Hematopoietic multipotent progenitor cell treated with erythropoietin and hydrocortisone succinate and interleukin-3 and kit ligand, for 17 days (in vitro differentiated cells): Measurements from ENCODE around the gene INPP5A.
"Not testable (repeated sequence)": the region's sequence is repeated elsewhere in the genome, so short reads cannot be mapped to it uniquely, and the experiment has no call there.

Source experiments
- DNase-seq: peaks from one replicate; pipeline ENCODE4 v3.0.0-alpha.2; 2015; ENCODE audit warnings: low spot score

The INPP5A gene

DNA sequence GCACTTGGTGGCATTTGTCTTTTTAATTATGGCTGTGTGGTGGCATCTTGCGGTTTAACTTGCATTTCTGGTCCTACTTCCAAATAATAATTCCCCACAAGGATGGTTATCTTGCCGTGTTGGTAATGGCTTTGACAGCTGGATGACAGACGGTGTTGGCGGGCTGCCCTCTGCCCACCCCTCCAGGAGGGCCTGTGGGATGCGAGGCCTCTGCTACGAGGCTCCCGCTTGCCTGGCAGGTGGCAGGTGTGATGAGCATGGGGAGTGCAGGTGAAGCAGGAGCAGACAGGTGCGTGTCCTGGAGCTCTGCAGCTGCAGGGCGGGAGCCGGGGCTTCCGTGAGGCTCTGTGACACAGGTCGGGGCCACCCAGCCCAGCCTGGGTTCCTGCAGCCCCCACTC is 11.8 kb downstream of the INPP5A start:
- DNase-seq, result no peak

DNA sequence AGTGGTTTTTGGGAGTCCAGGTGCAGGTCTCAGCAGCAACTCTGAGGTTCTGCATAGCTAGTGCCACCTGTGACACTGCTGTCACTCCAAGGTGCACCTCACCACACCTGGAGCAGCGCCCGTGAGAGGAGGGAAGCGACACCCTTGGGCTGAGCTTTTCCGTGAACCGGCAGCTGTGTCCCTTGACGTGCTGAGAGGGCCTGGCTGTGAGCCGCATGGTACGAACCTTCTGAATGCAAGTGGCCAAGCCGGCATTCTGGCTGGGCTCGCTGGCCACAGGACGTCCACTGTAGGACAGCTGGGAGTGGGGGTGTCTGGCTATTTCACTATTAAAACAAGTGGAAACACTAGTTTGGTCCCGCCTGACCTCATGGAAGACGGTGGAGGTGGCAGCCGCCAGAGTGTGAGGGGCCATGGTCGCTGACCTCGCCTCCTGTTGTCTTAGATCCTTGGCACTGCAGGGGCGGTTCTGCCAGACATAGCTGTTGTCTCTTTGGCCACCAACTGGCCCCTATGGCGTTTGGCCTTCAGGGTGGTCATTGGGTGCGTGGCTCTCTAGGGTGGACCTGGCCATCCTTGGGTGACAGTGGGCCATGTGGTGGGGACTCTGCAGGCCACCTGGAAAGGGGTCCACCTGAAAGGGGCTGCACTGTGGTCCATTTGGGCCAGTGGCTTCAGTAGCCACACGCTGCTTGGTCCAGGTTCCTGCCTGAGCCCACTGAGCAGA is 12.9 kb downstream of the INPP5A start:
- DNase-seq, result no peak

DNA sequence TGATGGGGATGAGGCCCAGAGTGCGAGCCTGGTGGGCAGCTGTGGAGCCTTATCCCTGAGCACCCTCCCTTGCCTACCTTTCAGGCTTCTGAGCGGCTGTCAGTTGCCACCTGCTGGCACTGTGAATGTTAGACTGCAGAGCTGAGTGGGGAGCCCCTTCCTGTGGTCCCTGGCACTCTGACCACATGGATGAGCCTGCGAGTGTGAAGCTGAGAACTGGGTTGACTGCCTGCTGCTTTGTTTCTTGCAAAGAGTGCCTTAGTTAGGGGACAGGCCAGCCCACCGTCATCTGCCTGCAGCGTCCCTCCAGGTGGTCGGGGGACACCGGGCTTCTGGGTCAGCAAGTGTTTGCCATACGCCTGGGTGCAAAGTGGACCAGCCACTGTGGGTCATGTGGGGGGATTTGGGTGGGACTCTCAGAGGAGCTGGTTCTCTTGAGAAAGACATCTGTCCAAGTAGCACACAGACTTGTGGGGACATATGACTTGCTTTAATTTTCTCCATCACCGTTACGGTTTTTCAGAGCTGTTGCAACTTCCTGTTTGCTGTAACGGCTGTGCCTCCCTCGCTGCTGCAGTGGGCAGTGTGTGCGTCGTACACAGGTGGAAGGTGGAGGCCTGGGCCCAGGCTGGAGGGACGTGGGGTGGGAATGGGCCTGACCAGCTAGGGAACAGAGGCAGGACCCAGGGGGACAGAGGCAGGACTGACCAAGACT is 13.7 kb downstream of the INPP5A start:
- DNase-seq, result no peak

DNA sequence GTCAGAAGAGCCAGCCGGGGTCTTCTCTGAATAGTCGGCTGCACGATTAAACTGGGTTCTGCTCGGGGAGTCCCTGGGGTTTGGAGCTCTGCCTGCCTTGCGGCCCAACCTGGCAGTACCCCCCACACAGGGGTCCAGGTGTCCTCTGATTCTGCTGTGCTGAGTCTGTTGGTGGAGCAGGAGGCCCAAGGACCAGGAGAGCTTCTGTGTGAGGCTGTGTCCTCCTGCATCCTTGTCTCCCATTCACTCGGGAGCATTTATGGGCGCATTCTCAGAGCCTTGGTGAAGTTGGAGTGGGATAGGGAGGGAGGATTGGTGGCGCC is 14.2 kb downstream of the INPP5A start:
- no peak for DNase-seq

DNA sequence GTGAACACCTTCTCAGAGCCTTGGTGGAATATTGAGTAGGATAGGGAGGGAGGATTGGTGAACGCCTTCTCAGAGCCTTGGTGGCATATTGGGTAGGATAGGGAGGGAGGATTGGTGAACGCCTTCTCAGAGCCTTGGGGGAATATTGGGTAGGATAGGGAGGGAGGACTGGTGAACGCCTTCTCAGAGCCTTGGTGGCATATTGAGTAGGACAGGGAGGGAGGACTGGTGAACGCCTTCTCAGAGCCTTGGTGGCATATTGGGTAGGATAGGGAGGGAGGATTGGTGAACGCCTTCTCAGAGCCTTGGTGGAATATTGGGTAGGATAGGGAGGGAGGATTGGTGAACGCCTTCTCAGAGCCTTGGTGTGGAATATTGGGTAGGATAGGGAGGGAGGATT is 15.0 kb downstream of the INPP5A start:
- not testable (repeated sequence) for DNase-seq

DNA sequence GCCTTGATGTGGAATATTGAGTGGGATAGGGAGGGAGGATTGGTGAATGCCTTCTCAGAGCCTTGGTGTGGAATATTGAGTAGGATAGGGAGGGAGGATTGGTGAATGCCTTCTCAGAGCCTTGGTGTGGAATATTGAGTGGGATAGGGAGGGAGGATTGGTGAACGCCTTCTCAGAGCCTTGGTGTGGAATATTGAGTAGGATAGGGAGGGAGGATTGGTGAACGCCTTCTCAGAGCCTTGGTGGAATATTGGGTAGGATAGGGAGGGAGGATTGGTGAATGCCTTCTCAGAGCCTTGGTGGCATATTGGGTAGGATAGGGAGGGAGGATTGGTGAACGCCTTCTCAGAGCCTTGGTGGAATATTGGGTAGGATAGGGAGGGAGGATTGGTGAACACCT is 16.0 kb downstream of the INPP5A start:
- not testable (repeated sequence) for DNase-seq

DNA sequence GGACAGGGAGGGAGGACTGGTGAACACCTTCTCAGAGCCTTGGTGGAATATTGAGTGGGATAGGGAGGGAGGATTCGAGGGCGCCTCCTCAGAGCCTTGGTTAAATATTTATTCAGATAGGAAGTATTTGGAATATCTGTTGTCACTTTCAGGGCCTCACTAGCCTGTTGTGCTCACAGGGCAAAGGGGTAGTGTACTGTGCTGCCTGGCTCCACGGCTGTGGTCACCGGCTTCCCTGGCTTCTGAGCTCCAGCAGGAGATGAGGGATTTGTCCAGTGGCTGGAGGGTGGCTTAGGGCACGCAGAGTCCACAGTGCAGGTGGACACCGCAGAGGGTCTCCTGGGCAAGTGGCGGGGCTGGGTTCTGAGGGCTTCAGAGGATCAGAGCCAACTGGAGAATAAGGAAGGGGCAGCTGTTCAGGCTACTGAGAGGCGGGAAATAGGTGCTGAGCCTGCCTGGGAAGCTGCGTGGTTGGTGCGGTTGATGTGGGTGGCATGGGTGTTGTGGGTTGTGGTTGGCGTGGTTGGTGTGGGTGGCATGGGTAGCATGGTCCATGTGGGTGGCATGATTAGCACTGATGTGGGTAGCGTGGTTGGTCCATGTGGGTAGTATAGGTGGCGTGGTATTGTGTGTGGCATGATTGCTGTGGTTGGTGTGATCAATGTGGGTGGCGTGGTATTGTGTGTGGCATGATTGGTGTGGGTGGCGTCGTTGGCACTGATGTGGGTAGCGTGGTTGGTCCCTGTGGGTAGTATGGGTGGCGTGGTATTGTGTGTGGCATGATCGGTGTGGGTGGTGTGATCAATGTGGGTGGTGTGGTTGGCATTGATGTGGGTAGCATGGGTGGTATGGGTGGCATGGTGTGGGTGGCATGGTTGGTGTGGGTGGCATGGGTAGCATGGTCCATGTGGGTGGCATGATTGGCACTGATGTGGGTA is 16.7 kb downstream of the INPP5A start:
- DNase-seq, result no peak

DNA sequence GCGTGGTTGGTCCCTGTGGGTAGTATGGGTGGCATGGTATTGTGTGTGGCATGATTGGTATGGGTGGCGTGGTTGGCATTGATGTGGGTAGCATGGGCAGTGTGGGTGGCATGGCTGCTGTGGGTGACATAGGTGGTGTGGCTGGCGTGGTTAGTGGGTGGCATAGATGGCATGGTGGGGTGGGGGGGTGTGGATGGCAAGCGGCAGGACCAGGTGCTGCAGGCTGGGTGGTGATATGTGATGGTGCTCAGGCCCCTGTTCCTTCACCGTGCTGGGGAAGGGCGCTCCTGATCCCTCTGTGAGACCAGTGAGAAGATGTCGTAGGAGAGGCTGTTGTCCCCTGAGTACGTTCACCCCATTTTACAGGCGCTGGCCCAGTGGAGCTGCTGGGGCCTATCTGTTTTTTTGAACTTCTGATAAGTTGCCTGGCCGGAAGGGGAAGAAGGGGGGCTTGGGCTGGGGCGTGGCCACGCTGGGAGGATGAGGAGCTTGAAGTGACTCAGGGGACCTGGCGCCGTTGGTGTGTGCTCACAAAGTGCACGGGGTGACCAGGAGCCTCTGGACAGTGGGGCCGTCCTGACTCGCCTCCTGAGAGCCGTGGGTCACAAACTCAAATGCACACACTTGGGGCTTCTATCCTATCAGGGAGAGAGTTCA is 17.5 kb downstream of the INPP5A start:
- DNase-seq, result no peak

DNA sequence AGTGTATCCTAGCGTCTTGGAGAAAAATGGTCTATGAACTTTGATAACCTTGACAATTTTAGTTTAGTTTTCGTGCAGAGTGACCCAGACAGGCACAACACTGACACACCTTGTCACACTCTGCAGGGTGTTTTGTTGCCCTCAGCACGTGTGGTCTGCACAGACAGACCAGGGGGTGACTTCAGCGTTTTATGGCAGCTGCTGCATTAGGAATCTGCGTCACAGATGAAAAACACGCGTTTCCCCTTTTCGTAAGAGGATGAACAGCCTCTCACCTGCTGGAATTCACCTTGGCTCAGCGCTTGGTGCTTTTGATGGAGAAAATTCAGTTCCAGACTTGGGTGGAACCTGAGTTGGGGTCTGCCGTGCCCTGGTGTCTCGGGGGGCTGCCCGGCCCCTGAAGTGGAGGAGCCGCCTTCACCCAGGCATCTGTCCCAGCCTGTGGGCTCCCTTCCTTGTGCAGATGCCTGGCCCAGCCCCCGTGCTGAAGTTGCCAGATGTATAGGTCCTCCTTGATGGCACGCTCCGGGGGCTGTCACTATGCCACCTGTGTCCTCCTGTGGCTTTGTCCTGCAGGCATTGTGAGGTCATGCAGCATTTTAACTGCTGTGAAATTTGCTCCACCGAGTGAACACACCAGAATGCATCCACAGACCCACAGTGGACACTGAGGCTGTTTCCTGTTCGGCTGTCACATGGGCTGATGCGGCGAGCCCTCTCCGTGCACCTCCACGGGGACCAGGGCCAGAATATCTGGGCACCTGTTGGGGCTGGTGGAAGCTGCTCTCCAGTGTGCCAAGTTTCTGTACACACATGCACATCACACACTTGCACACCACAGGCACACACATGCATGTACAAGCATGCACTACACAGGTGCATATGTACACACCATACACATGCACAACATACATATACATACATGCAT is 18.3 kb downstream of the INPP5A start:
- DNase-seq, result no peak

DNA sequence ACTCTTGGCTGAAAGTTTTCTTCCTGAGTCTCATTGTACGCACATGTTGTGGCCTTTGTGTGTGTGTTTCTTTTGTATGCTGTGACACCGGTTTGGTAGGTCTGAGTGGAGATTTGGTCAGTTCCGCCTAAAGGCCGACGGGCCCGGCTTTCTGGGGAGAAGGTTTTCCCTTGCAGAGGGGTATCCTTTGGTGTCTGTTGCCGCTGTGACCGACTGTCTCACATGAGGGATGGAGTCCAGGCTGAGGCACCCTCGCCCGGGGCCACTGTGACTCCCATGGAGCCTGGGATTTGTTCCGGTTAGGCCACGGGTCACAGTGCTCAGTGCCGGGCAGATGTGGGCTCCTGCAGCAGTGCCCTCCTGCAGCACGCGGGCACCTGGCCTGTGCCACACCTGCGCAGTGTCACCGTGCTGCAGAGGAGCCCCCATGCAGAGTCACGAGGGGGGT is 19.4 kb downstream of the INPP5A start:
- no peak for DNase-seq

DNA sequence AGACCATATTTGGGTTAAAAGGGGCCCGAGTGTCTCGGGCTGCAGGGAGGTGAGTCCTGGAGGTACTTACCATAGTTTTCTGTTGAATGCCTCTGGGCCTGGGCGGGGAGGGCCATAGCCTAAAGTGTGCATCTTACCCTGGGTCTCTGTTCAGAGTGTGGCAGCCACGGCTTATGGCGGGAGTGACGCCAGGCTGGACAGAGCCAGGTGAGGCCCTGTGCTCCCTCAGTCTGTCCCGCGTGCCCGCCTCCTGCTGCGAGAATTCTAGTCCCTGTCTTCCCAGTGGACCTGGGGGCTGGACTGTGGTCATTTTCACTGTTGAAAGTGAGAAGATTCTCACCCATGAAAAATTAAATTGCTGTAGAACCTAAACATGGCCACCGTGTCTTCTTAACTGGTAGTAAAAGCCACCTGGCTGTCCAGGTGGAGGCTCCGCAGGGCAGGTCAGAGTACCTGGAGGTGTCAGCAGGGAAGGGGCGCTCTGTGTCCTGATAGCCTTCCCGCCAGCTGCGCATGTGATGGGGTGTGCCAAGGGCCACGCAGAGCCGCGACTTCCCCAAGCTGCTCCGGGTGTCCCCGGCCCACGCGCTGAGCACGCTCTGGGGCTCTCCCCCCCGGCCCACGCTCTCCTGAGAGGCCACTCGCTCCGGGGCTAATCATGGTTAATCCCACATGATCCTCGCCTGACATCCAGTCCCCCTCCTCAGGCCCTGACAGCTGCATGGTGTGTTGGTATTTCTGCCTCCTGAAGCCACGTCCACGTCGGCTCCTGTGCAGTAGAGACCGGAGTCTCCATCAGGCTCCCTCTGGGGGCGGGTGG is 20.3 kb downstream of the INPP5A start:
- no peak for DNase-seq

DNA sequence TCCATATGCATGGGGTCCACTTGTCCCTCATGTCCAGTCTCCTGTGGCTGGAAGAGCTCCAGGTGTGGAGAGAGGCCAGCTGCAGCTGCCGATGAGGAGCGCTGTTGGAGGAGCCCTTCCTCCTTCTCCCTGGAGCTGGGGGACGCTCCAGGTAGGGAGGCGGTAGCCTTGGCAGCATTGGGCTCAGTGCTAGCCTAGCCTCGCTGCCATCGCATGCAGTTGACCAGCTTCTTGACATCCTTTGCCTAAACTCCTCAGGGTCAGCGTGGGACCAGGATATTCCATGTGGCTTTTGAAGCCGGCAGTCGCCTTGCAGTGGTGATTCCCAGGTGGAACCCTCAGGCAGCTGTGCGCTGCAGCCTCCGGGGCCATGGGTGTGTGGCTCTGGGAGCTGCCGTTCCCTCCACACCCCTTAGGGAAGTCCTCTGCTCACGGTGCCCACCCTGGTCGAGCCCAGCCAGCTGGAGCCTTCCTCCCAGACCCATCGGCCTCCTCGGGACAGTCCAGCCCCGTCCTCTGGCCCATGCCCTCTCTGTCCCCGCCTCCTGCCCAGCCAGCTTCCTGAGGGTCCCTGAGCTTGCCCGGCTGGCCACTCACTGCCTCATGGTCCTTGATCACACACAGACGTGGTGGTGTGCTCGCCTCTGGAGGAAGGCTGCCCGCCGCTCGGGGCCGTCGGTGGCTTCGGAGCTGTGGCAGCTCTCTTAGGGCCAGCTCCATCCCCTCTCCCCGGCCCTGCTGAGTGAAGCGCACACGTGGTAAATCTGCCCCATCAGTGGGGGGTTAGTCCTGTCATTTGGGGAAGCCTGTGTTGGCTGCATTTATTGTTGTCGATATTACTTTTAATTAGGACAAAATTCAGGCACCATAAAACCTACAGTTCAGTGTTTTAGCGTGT is 21.2 kb downstream of the INPP5A start:
- no peak for DNase-seq

DNA sequence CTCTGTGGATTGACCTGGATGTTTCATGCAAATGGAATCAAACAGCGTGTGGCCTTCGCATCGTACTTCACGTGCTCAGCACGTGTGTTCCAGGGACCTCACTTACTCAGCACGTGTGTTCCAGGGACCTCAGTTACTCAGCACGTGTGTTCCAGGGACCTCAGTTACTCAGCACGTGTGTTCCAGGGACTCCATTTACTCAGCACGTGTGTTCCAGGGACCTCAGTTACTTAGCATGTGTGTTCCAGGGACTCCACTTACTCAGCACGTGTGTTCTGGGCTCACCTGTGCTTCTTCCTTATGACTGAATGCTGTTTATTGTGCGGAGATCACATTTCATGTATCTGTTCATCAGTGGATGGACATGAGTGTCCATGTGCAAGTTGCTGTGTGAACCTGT is 22.0 kb downstream of the INPP5A start:
- DNase-seq, result peak; percentile 7

DNA sequence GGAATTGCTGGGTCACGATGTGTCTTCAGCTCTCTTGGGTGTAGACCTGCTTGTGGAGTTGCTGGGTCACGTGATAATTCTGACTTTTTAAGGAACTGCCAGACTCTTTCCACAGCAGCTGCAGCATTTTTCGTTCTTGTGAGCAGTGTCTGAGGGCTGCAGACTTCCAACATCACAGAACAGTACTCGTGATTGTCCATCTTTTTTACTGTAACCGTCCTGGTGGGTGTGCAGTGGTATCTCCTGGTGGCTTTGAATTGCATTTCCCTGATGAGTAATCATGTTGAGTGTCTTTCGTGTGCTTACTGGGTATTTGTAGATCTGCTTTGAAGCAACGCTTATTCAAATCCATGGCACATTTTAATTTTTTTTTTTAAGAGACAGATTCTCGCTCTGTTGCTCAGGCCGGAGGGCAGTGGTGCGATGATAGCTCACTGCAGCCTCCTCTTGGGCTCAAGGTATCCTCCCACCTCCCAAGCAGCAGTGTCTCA is 22.7 kb downstream of the INPP5A start:
- DNase-seq, result peak; percentile 50

DNA sequence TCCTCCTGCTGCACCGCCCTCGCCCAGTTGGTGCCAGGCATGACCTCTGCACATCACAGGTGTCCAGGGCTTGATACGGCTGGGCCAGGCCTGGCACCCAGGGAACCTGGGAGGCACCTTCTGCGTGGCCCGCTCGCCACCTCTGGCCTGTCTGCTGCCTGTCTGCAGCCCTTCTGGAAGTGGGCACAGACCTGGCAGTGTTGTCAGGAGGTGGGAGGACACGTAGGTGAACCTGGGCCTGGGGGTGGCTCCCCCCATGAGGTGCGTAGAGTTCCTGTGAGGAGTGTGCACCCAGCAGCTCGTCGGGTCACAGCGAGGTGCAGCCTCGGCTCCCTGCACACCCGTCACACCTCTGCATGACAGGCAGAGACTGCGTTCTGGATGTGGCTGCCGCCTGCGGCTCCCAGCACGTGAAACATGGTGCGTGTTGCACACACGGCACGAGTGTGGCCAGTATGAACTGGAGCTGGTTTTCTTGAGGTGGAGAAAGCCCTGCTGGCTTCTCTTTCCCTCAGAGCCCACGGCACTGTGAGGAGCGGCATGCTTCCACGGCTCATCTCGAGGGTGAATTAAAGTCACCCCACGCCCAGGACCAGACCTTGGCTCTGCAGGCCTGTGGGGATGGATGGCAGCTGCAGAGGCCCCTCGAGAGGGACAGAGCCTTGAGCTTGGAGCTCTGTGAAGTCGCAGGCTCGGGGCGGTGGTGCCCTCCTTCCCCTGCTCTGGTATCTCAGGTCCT is 24.8 kb downstream of the INPP5A start:
- no peak for DNase-seq

DNA sequence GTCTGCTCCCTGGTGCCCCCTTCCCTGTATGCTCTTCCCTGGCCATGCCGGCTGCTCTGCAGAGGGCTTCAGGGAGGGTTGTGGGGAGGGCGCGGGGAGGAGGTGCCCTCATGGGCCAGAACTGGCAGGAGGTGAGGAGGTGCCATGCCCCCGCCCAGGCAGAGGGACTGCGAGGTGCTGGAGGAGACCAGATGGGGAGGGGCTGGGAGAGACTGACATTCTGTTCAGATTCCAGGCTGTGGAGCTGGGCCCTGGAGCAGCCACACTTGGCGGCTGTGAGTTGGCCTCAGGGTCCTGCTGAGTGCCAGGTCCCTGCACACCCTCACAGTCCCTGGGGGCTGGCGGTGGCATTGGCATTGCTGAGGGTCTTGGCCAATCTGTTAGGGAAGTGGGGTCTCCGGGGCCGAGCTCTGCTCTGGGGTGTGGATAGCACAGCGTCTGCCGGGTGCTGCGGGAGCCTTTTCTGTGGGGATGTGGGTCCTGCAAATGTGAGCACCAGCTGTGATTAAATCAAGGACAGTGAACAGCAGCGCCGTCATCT is 25.4 kb downstream of the INPP5A start:
- no peak for DNase-seq

DNA sequence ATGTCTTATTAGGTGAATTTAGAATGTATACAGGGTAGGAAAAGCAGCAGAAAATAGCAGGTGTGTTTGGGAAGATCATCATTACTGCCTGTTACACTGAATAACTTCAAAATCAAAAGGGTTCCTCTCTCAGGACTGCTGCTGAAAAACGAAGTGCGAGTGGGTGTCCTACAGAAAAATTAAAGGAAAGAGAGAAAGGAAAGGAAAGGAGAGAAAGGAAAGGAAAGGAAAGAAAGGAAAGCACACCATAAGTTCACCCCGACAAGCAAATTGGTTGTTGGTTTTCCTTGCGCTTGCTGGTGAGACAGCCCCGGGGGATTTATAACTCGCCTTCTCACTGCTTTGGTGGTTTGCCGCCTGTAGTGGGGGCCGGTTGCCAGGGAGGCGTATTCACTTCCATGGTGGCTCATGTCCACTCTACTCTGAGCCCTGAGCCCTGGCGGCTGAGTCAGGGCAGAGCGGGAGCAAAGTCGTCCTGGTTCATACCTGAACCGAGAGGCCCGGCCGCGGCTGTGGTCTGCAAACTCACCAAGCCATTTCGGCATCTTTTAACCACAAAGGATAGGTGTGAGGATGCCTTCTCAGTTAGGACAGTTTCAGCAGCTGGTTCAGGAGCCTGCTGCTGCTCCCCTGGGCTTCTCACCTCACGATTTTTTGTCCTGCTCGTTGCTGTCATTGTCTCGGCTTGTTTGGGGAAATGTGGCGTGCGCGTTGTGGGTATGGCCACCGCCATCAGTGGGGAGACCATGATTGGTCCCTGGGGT is 26.1 kb downstream of the INPP5A start:
- no peak for DNase-seq
